Activated T-cell treated with anti-CD3 and anti-CD28 coated beads, Interleukin-2, amount 50 U/mL, for 48 hours (primary cell): ENCODE results near the gene VHLL.
"Not testable (repeated sequence)": the region's sequence is repeated elsewhere in the genome, so short reads cannot be mapped to it uniquely, and the experiment has no call there.

ENCODE experiments used
- DNase-seq, 2 experiments: peaks; one replicate each; pipeline ENCODE4 v3.0.0-alpha.2; 2020

Gene VHLL

GRCh38 chr1:156298852-156299357, at the start of gene VHLL:
VHLL (minus strand) TSS chr1:156299307; CDS start chr1:156299189, 118 bp downstream.
- DNase-seq = no peak

DNA sequence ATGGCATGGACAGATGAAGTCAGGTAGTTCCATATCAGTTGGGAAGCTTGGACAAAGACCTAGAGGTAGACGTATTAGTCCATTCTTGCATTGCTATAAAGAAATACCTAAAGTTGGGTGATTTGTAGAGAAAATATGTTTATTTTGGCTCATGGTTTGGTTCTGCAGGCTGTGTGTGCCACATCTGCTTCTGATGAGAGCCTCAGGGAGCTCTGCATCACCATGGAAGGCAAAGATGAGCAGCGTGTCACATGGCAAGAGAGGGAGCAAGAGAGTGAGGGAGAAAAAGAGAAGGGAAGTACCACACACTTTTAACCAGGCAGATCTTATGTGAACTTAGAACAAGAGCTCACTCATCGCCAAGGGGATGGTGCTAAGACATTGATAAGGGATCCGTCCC, 48.2 kb upstream of the VHLL start:
- DNase-seq = no peak

DNA sequence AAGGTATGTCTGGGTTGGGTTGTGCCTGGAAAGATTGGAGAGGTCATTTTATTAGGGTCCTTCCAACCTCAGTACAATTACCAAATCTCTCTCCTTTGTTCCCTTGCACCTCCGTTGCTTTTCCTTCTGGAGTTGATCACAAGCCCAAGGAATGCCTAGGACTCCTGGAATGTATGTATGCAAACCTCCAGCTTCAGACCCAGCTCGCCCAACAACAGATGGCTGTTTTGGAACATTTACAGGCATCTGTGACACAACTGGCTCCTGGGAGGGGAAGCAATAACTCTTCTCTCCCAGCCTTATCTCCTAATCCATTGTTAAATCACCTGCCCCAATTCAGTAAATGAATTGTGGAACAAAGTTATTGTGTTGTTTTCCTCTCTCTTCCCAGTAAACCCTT, 47.5 kb upstream of the VHLL start:
- DNase-seq = no peak

DNA sequence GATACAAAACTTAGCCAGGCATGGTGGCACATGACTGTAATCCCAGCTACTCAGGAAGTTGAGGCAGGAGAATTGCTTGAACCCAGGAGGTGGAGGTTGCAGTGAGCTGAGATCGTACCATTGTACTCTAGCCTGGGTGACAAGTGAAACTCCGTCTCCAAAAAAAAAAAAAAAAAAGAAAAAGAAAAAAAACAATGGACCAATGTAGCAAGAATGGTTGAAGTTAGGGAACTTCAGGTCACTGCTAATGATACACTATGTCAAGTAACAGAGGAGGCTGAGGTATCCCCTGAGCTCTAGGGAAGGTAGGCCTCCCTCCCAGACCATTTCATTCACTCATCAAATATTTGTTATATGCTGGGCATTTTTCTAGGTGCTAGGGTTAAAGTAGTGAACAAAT, 46.9 kb upstream of the VHLL start:
- DNase-seq = not testable (repeated sequence)

- no peak for DNase-seq
These were observed 45.3 kb upstream of the VHLL start for GRCh38 chr1:156344409-156344808.

DNA sequence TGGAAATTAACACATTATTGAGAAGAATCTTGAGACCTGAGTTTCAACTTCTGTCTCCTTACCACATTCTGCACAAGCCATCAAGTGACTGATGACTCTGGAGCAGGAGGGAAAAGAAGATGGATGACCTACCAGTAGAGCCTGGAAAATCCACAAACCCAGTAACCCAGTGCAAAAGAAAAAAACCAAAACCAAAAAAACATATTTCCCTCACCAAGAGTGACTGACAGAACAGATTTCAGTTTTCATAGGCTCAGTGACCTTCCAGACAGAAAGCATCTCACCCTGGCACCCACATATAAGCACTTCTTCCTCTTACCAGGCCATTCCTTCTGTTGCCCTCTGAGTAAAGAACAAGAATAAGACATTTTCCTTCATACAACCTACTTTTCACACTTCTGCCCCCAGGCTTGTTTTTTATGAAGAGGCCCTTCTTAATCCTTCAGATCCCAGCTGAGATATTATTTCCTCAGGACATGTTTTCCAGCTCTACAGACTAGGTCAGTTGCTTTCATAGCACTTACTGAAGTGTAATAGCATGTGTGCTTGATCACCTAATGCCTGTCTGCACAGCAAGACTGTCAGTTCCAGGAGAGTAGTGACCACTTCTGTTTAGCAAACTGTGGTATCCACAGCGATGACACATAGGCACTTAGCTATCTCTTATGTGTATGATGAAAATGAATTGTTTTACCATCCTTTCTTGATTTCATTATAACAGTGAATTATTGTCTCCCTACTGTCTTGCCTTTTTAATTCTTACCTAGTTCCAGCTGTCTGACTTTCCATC, 43.3 kb upstream of the VHLL start:
- DNase-seq = no peak

- peak; percentile 99 to 100 for DNase-seq
These were observed 39.3 kb upstream of the VHLL start, which contains the start of the genes CCT3 and TSACC for GRCh38 chr1:156338180-156338976. CCT3 (minus strand) TSS chr1:156338292; CDS start chr1:156338184, 108 bp downstream. TSACC (plus strand) TSS chr1:156338526; CDS start chr1:156339758, 1,232 bp downstream.

- DNase-seq = no peak
These were observed 38.7 kb upstream of the VHLL start for GRCh38 chr1:156337888-156338179.

GRCh38 chr1:156337052-156337887, 38.2 kb upstream of the VHLL start:
- peak in 1 of 2 experiments; percentile 38 for DNase-seq

DNA sequence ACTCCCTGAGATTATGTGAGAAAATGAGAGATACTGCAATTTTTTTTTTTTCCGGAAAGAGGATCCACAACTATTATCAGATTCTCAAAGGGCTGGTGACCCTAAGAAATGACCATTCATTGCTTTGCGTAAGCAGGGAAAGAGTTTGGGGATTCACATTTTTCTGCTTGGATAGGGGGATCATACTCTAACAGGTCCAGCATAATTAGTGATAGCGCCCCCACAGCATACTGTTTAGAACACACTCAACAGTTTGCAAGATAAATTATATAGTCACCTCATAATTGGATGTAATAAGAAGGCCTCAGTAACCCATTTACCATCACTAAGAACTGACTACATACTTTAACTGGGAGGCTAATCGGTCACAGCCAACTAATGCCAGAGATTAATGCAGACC, 37.1 kb upstream of the VHLL start:
- DNase-seq = no peak

DNA sequence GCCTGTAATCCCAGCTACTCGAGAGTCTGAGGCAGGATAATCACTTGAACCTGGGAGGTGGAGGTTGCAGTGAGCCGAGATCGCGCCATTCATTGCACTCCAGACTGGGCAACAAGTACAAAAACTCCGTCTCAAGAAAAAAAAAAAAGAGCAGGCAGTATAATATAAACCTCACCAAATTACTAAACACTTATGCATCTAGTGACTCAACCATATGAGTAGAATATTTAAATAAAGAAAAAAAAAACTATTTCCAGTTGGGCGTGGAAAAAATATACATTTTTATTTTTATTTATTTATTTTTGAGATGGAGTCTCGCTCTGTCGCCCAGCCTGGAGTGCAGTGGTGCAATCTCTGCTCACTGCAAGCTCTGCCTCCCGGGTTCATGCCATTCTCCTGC, 24.1 kb upstream of the VHLL start:
- not testable (repeated sequence) for DNase-seq

- no peak for DNase-seq
These were observed 21.5 kb upstream of the VHLL start for GRCh38 chr1:156320560-156320959.

GRCh38 chr1:156319664-156320063, 20.6 kb upstream of the VHLL start:
- DNase-seq = no peak

- no peak for DNase-seq
These were observed 17.8 kb upstream of the VHLL start for GRCh38 chr1:156316909-156317308.

DNA sequence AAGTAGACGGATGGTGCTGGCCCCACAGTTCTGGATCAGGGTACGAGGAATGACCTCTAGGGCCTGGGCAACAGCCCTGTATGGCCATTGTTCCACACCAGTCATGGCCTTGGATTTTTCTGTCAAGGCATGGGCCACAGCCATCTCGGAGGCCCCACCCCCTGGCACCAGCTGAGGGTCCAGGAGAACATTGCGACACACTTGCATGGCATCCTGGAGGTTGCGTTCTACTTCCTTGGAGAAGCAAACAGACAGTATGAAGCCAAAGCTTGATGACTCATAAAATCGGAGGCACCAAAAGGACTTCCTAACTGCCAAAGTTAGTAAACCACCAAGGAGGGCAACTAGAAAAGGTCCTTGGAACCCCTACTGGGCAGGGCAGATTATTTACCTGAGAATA, 11.9 kb upstream of the VHLL start:
- DNase-seq = no peak

GRCh38 chr1:156308078-156308477, 9.0 kb upstream of the VHLL start:
- DNase-seq = no peak

- DNase-seq = no peak
These were observed 6.1 kb upstream of the VHLL start for GRCh38 chr1:156305215-156305614.

DNA sequence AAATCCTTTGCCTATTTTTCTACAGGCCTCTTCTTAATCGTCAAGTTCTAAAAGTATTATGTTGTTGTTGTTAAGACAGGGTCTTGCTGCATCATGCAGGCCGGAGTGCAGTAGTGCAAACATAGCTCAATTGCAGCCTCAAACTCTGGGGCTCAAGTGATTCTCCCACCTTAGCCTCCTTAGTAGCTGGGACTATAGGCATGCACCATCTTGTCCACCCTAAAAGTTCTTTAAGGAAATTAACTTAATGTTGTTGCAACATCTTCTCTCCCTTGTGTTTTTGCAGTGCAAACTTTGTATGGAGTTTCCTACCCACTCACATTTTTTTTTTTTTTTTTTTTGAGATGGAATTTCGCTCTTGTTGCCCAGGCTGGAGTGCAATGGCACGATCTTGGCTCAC, 4.1 kb upstream of the VHLL start:
- no peak for DNase-seq

- peak; percentile 61 to 67 for DNase-seq
These were observed 3.6 kb downstream of the VHLL start, which contains the start of gene GLMP for GRCh38 chr1:156295391-156295947. GLMP (minus strand) TSS chr1:156295679; CDS start chr1:156295645, 34 bp downstream.

- no peak for DNase-seq
These were observed 5.2 kb downstream of the VHLL start for GRCh38 chr1:156293895-156294294.

DNA sequence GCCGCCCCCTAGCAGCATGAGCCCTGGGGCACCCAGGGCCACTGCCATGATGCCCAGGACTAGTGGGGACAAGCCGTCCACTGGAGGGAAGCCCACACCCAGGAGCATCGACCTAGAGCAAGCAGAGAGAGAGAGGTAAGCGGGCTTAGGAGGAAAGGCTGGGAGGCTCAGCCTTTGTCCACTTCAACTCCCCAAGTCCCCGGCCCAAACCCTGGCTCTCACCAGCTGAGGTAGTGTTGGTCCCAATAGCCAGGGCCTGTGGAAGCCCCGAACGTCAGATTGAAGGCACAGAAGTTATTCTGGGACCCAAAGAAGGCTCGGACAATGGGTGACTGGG, 6.0 kb downstream of the VHLL start:
- no peak for DNase-seq

DNA sequence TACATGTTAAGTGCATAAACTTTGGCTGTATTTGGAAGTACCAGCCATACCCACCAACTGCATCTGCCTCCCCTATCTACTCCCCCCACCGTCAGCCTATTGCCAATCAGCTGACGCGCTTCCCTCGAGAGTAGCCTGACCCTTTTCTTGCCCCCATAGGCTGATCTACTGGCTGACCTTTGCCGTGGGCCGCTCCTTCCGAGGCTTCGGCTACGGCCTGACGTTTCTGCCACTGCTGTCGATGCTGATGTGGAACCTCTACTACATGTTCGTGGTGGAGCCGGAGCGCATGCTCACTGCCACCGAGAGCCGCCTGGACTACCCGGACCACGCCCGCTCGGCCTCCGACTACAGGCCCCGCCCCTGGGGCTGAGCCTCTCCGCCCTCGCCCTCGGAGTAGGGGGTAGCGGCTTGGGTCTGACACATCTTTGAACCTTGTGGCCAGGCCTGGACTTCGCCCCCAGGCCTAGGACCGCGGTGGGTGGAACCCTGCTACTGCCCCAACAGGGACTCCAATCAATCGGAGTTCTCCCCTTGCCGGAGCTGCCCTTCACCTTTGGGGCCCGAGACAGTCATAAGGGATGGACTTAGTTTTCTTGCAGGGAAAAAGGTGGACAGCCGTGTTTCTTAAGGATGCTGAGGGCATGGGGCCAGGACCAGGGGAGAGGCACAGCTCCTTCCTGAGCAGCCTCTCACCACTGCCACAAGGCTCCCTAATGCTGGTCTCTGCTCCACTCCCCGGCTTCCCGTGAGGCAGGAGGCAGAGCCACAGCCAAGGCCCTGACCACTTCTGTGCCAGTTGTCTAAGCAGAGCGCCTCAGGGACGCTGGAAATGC, 7.7 kb downstream of the VHLL start:
- DNase-seq = peak; percentile 32 to 48
